ENCODE measurements around the gene CCDC107.

CCDC107 gene

DNA sequence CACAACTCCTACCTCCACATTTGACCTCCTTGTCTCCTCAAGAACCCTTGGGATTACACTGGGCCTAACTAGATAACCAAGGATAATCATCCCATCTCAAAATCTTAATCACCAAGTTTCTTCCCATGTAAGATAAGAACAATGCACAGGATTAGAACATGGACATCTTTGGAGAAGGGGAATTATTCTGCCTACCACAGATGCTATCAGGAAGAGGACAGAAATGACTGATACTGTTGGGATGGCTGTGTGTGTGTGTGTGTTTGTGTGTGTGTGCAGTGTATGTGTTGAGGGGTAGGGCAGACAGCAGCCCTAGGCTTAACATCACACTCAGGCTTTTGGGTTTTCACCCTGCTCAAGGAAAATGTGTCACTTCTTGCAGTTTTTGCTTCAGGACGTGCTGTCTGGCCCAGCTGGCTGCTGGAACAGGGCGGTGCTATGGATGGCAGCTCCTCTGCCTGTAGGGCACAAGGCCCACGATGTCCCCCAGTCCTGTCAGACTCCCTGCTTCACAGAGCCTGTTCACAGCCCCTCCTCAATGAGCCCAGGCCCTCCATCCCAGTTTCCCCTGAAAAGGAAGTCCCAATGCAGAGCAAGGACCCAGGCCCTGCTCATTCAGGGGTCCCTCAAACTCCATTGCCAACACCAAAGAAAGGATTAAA, 23.4 kb downstream of the CCDC107 start:
- Histone ChIP-seq H3K4me1 (0 out of 2 replicates have a peak, but pooled peaks cover 2% of the 10 kb centered on the region), H3K9me3 (no peaks in the 10 kb centered on the region), H3K36me3 (no peaks in the 10 kb centered on the region), H3K27me3 (no peaks in the 10 kb centered on the region), H3K4me3 (ENCODE audit: low read depth, low read length) (no peak overlapping the region)
- no peak for DNase-seq
- TF ChIP-seq, protein P1, sequence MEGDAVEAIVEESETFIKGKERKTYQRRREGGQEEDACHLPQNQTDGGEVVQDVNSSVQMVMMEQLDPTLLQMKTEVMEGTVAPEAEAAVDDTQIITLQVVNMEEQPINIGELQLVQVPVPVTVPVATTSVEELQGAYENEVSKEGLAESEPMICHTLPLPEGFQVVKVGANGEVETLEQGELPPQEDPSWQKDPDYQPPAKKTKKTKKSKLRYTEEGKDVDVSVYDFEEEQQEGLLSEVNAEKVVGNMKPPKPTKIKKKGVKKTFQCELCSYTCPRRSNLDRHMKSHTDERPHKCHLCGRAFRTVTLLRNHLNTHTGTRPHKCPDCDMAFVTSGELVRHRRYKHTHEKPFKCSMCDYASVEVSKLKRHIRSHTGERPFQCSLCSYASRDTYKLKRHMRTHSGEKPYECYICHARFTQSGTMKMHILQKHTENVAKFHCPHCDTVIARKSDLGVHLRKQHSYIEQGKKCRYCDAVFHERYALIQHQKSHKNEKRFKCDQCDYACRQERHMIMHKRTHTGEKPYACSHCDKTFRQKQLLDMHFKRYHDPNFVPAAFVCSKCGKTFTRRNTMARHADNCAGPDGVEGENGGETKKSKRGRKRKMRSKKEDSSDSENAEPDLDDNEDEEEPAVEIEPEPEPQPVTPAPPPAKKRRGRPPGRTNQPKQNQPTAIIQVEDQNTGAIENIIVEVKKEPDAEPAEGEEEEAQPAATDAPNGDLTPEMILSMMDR (IDR thresholded peaks at IDR 0.05; ENCODE audit: low read depth, low read length): no peak

DNA sequence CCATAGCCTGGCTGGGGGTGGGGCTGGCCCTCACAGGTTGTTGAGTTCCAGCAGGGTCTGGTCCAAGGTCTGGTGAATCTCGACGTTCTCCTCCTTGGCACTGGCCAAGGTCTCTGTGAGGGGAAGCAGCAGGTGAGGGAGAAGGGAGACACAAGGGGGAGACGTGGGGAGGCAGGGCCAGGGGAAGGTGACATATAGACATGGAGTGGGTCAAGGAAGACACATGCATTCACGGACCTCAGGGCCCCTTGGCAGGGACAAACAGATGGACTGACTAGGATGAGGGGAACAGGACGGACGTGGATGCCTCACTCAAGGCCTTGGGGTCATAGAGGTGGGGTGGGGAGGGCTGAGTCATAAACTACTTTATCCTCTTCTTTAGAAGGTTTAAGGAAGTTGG, 24.0 kb downstream of the CCDC107 start:
- Histone ChIP-seq H3K9me3 (no peaks in the 10 kb centered on the region), H3K27me3 (no peaks in the 10 kb centered on the region), H3K36me3 (no peaks in the 10 kb centered on the region), H3K4me3 (ENCODE audit: low read depth, low read length) (no peak overlapping the region), H3K4me1 (0 out of 2 replicates have a peak, but pooled peaks cover 2% of the 10 kb centered on the region)
- TF ChIP-seq, protein P1 (IDR thresholded peaks at IDR 0.05; ENCODE audit: low read depth, low read length): no peak
- DNase-seq: no peak

DNA sequence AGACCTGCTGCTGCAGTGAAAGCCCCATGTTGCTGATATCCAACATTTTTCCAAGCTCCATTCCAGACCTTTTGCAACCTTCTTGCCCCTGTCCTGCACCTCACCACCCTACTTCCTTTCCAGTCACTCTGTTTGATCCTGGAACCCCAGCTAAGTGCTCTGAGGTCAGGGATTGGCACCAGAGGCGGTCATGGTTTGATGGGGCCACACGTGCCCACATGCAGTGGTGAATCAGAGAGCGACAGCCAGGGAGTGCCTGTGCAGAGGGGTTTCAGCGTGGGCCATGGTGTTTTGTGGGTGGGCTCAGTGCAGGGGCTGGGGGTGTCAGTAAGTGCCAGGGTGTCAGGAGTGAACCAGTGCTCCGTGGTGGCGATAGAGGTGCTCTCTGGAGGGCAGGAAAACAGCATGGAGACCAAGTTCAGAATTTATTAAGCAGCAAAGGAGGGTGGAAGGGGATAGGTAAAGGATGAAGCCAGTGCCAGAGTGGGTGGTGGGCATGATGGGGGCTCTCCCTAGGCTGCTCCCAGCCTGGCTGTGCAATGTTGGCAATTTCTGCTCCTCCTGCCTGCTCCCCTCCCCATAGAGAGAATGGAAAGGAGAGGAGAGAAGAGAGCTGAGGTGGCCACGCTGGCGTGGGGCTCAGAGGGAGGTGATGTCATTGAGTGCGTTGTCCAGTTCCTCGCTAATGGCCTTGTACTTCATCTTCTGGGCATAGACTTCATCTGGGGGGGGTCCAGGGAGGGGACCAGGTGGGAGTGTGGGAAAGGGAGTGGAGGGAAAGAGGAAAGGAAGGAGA, 24.6 kb downstream of the CCDC107 start:
- Histone ChIP-seq H3K27me3 (no peaks in the 10 kb centered on the region), H3K4me3 (ENCODE audit: low read depth, low read length) (no peak overlapping the region), H3K36me3 (no peaks in the 10 kb centered on the region), H3K4me1 (0 out of 2 replicates have a peak, but pooled peaks cover 2% of the 10 kb centered on the region), H3K9me3 (no peaks in the 10 kb centered on the region)
- no peak for DNase-seq
- TF ChIP-seq, protein P1 (IDR thresholded peaks at IDR 0.05; ENCODE audit: low read depth, low read length): no peak

DNA sequence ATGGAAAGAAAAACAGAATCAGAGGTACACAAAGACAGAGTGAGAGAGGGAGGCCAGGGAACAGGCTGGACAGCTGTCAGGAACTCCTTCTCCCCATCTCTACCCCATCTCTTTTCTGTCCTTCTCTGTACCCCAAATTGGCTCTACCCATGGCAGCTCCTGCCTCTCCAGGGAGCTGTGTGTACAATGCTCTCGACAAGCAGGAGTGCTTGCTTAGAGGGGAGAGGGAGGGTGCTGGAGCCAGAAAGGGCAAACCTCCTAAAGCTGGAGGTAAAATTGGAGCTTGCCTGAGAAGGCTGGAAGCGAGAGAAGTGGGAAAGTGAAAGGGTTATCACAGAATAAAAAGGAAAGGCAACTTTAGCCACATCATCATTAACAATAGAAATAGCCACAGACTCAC, 25.2 kb downstream of the CCDC107 start:
- no peak overlapping the region for H3K4me3 ChIP-seq (ENCODE audit: low read depth, low read length)
- no peaks in the 10 kb centered on the region for H3K27me3 ChIP-seq
- no peaks in the 10 kb centered on the region for H3K9me3 ChIP-seq
- TF ChIP-seq, protein P1 (IDR thresholded peaks at IDR 0.05; ENCODE audit: low read depth, low read length): no peak
- no peak for DNase-seq
- H3K4me1 ChIP-seq: 0 out of 2 replicates have a peak, but pooled peaks cover 2% of the 10 kb centered on the region
- no peaks in the 10 kb centered on the region for H3K36me3 ChIP-seq

DNA sequence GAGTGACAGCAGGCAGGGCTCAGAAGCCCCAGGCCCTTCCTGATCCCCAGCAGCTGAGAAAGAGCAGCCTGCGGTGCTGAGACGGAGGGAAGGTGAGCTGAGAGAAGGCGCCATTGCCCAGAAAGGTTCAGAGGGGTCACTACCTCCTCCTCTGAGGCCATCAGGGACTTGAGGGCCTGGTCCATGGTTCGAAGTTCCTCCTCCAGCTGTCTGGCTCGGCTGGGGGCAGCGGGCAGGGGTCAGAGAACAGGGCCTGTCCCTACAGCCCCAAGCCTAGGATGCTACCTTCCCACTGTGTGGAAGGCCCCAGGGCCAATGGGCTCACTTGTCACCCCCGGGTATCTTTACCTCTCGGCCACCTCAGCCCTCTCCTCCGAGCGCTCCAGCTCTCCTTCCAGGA, 26.8 kb downstream of the CCDC107 start:
- TF ChIP-seq, protein P1 (IDR thresholded peaks at IDR 0.05; ENCODE audit: low read depth, low read length): no peak
- no peaks in the 10 kb centered on the region for H3K36me3 ChIP-seq
- H3K4me1 ChIP-seq: peaks cover 2% of the 10 kb centered on the region; the same call in 1 of the 2 replicates
- H3K27me3 ChIP-seq: no peaks in the 10 kb centered on the region
- DNase-seq: no peak
- no peaks in the 10 kb centered on the region for H3K9me3 ChIP-seq
- no peak overlapping the region for H3K4me3 ChIP-seq (ENCODE audit: low read depth, low read length)

DNA sequence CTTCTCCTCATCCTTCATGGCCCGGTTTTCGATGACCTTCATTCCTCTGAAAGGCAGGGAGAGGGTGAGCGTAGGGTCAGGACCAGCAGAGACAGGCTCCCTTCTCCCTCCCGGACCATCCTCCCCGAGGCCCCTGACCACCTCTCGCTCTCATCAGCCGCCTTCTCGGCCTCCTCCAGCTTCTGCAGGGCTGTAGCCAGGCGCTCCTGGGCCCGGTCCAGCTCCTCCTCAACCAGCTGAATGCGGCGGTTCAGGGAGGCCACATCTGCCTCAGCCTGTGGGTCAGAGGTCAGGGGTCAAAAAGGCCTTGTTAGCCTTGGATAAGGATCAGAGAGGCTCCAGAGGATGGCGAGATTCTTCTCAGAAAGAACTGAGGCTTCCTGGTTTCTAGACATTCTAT, 27.4 kb downstream of the CCDC107 start:
- no peaks in the 10 kb centered on the region for H3K27me3 ChIP-seq
- no peaks in the 10 kb centered on the region for H3K9me3 ChIP-seq
- no peaks in the 10 kb centered on the region for H3K36me3 ChIP-seq
- peaks cover 2% of the 10 kb centered on the region; the same call in 1 of the 2 replicates for H3K4me1 ChIP-seq
- TF ChIP-seq, protein P1 (IDR thresholded peaks at IDR 0.05; ENCODE audit: low read depth, low read length): no peak
- no peak for DNase-seq
- H3K4me3 ChIP-seq (ENCODE audit: low read depth, low read length): no peak overlapping the region
